SIG-M5 treated with dmso at 0.1 percent for 504 hours (cell line): ENCODE data around the gene SENP6.
A peak's percentile ranks its signal among the peaks of the same experiment; 100 is the strongest.

Experiments used
- DNase-seq: peaks from one replicate; lab custom pipeline; 2025; ENCODE audit not compliant: unreplicated experiment; lab: John Stamatoyannopoulos, UW

SENP6 gene

GRCh38 chr6:75747152-75747992 lies 145.7 kb downstream of the SENP6 start:
- peak; percentile 52 for DNase-seq

- no peak for DNase-seq
Observed at GRCh38 chr6:75748003-75748742, 146.5 kb downstream of the SENP6 start.

- DNase-seq, result no peak
Observed at GRCh38 chr6:75748743-75749538, 147.3 kb downstream of the SENP6 start, which contains the start of gene MYO6. Gene MYO6 (plus strand): TSS chr6:75749239. CDS start chr6:75817548, 68,309 bp downstream.

GRCh38 chr6:75751443-75751842 lies 149.8 kb downstream of the SENP6 start:
- DNase-seq, result no peak

- no peak for DNase-seq
Observed at GRCh38 chr6:75752365-75752764, 150.7 kb downstream of the SENP6 start.

- no peak for DNase-seq
Observed at GRCh38 chr6:75755704-75756103, 154.0 kb downstream of the SENP6 start.

GRCh38 chr6:75757295-75757694 lies 155.6 kb downstream of the SENP6 start:
- no peak for DNase-seq

- DNase-seq, result no peak
Observed at GRCh38 chr6:75758061-75758460, 156.4 kb downstream of the SENP6 start.

- no peak for DNase-seq
Observed at GRCh38 chr6:75759207-75759606, 157.5 kb downstream of the SENP6 start.

GRCh38 chr6:75760320-75760719 lies 158.6 kb downstream of the SENP6 start:
- no peak for DNase-seq

GRCh38 chr6:75761489-75761888 lies 159.8 kb downstream of the SENP6 start:
- DNase-seq, result no peak

GRCh38 chr6:75762063-75762462 lies 160.4 kb downstream of the SENP6 start:
- DNase-seq, result no peak

- no peak for DNase-seq
Observed at GRCh38 chr6:75766387-75766786, 164.7 kb downstream of the SENP6 start.
